DOHH2 (cell line): ENCODE data around the gene ST6GALNAC1.

Experiments used
- CTCF ChIP-seq: fragments of 200-600 bp; sonication (generic); IDR thresholded peaks from one replicate; pipeline ENCODE4 v1.5.1; 2014; ENCODE audit warnings: antibody characterized with exemption, mild to moderate bottlenecking, low read depth, low read length; ENCODE audit not compliant: poor library complexity, severe bottlenecking
- EZH2phosphoT487 ChIP-seq: fragments of 200-600 bp; sonication (generic); IDR thresholded peaks from 2 replicates; pipeline ENCODE4 v1.6.1; 2017; ENCODE audit warnings: borderline replicate concordance, mild to moderate bottlenecking, antibody characterized with exemption, low read length, moderate library complexity, mixed read lengths

GRCh38 chr17:76612465-76612864 is 31.1 kb downstream of the ST6GALNAC1 start:
- TF ChIP-seq CTCF = no peak
- TF ChIP-seq EZH2phosphoT487 = no peak
